HepG2 (cell line): ENCODE measurements around the gene CAMSAP1. TPM values are rescaled to one million over a fixed set of nuclear protein-coding genes. Genes with fewer than 3 reads are reported as not detected.
A peak's percentile ranks its signal among the peaks of the same experiment; 100 is the strongest.

ENCODE experiments used
- CBX5 ChIP-seq: sonication (generic); formaldehyde crosslinking; IDR thresholded peaks from 2 replicates; pipeline ENCODE4 v1.4.0; 2020; ENCODE audit warnings: missing genetic modification reagents, borderline replicate concordance
- CREB1 ChIP-seq, 2 experiments: fragments of 450-650 bp in 1 of 2; IDR thresholded peaks; 2 replicates each; pipeline ENCODE4 v1.6.1; 2016 to 2017; ENCODE audit warnings: control low read depth in 1 of 2, mild to moderate bottlenecking in 1 of 2, missing compliant biosample characterization in 1 of 2, missing genetic modification characterization in 1 of 2
- CSRNP2 ChIP-seq: sonication (generic); formaldehyde crosslinking; conservative IDR thresholded peaks from 2 replicates; pipeline ENCODE4 v1.8.0; 2022; ENCODE audit warnings: low read depth, missing genetic modification reagents
- GTF3A ChIP-seq: sonication (generic); formaldehyde crosslinking; conservative IDR thresholded peaks from 2 replicates; pipeline ENCODE4 v1.4.0; 2020; ENCODE audit warnings: mild to moderate bottlenecking, missing genetic modification reagents
- MIER2 ChIP-seq: IDR thresholded peaks from 2 replicates; pipeline ENCODE4 v1.6.1; 2016; ENCODE audit warnings: missing biosample characterization, missing genetic modification reagents
- PATZ1 ChIP-seq: sonication (generic); formaldehyde crosslinking; IDR thresholded peaks from 2 replicates; pipeline ENCODE4 v1.4.0; 2020; ENCODE audit warnings: missing genetic modification reagents
- PHF8 ChIP-seq: sonication (generic); formaldehyde crosslinking; IDR thresholded peaks from 2 replicates; pipeline ENCODE4 v1.5.0; 2020; ENCODE audit warnings: missing genetic modification reagents
- POLR2G ChIP-seq: fragments of 200-400 bp; formaldehyde crosslinking; IDR thresholded peaks from 2 replicates; pipeline ENCODE4 v1.6.1; 2018; ENCODE audit warnings: mild to moderate bottlenecking, low read depth, low read length, moderate library complexity
- RARA ChIP-seq: IDR thresholded peaks from 2 replicates; pipeline ENCODE4 v1.6.1; 2016; ENCODE audit warnings: missing genetic modification reagents, missing compliant biosample characterization
- SALL1 ChIP-seq: sonication (generic); formaldehyde crosslinking; IDR thresholded peaks from 2 replicates; pipeline ENCODE4 v1.8.0; 2022; ENCODE audit warnings: mild to moderate bottlenecking, missing genetic modification reagents
- SNAPC5 ChIP-seq: sonication (generic); formaldehyde crosslinking; IDR thresholded peaks from 2 replicates; pipeline ENCODE4 v1.8.1; 2023; ENCODE audit warnings: mild to moderate bottlenecking, missing genetic modification reagents, borderline replicate concordance
- THRA ChIP-seq: sonication (generic); formaldehyde crosslinking; IDR thresholded peaks from 2 replicates; pipeline ENCODE4 v1.4.0; 2020; ENCODE audit warnings: missing genetic modification reagents, borderline replicate concordance
- ZFP36L1 ChIP-seq: sonication (generic); formaldehyde crosslinking; IDR thresholded peaks from 2 replicates; pipeline ENCODE4 v1.8.0; 2022; ENCODE audit warnings: mild to moderate bottlenecking, missing genetic modification reagents, moderate library complexity
- ZNF143 ChIP-seq: sonication (generic); formaldehyde crosslinking; IDR thresholded peaks from 2 replicates; pipeline ENCODE4 v1.4.0; 2020; ENCODE audit warnings: missing genetic modification reagents
- ZNF354B ChIP-seq: sonication (generic); formaldehyde crosslinking; IDR thresholded peaks from 2 replicates; pipeline ENCODE4 v1.8.0; 2022; ENCODE audit warnings: mild to moderate bottlenecking, missing genetic modification reagents
- ZNF510 ChIP-seq: sonication (generic); formaldehyde crosslinking; IDR thresholded peaks from 2 replicates; pipeline ENCODE4 v1.4.0; 2020; ENCODE audit warnings: low read depth, mild to moderate bottlenecking, missing genetic modification reagents
- ZNF687 ChIP-seq: sonication (generic); formaldehyde crosslinking; IDR thresholded peaks from 2 replicates; pipeline ENCODE4 v1.5.1; 2020; ENCODE audit warnings: mild to moderate bottlenecking, missing genetic modification reagents, moderate library complexity
- ZSCAN12 ChIP-seq: sonication (generic); formaldehyde crosslinking; IDR thresholded peaks from 2 replicates; pipeline ENCODE4 v1.9.0; 2021; ENCODE audit warnings: mild to moderate bottlenecking, missing genetic modification reagents
- polyA plus RNA-seq, 8 experiments: library from polyadenylated mRNA; depleted of rRNA in 3 of 8; stranded (reverse) in 7 of 8; unstranded in 1 of 8; fragments of >200 nt; fragmentation: Illumina TruSeq in 4 of 8; extraction: Trizol in 4 of 8; gene quantifications; 2 replicates each; pipeline versions ENCODE4 v1.2.1 to v1.2.3, GENCODE V29; 2011 to 2016; ENCODE audit warnings: low read depth in 4 of 8, missing spikeins in 1 of 8, mixed read lengths in 1 of 8; ENCODE audit not compliant: insufficient read depth in 1 of 8
- total RNA-seq, 5 experiments: library from RNA; depleted of rRNA; stranded (reverse); fragments of >200 nt; fragmentation: Illumina TruSeq; extraction: Trizol; gene quantifications; 2 replicates each; pipeline ENCODE4 v1.2.3, GENCODE V29; 2016; ENCODE audit warnings: low read depth in 1 of 5

The CAMSAP1 gene
- total and polyA plus RNA-seq, 2 of the 13 experiments (the other 11 are each of a cell fraction or from before 2014, with no cell fraction given), result 3.8 to 12.4 TPM

GRCh38 chr9:135908093-135908753 lies 877 bp upstream of the CAMSAP1 start (continued):
- TF ChIP-seq ZNF510 (CRISPR knock-in tag) (no peak), ZNF354B (CRISPR knock-in tag) (no peak), PATZ1 (CRISPR knock-in tag) (no peak), CBX5 (CRISPR knock-in tag) (no peak), GTF3A (CRISPR knock-in tag) (no peak), THRA (no peak), SALL1 (no peak), MIER2 (CRISPR knock-in tag) (no peak), POLR2G (no peak; the same call in 1 of the 2 replicates), ZNF143 (no peak), PHF8 (CRISPR knock-in tag) (peak; percentile 44), ZNF687 (CRISPR knock-in tag) (peak; percentile 84), RARA (CRISPR knock-in tag) (no peak), SNAPC5 (no peak), ZSCAN12 (CRISPR knock-in tag) (no peak; the same call in 1 of the 2 replicates), CSRNP2 (CRISPR knock-in tag) (no peak), CREB1 (IDR thresholded peaks at IDR 0.05) (no peak), CREB1 (CRISPR knock-in tag; IDR thresholded peaks at IDR 0.05) (no peak), ZFP36L1 (CRISPR knock-in tag) (no peak; the same call in 1 of the 2 replicates)
